ENCODE measurements around the gene NAB1.

The NAB1 gene

DNA sequence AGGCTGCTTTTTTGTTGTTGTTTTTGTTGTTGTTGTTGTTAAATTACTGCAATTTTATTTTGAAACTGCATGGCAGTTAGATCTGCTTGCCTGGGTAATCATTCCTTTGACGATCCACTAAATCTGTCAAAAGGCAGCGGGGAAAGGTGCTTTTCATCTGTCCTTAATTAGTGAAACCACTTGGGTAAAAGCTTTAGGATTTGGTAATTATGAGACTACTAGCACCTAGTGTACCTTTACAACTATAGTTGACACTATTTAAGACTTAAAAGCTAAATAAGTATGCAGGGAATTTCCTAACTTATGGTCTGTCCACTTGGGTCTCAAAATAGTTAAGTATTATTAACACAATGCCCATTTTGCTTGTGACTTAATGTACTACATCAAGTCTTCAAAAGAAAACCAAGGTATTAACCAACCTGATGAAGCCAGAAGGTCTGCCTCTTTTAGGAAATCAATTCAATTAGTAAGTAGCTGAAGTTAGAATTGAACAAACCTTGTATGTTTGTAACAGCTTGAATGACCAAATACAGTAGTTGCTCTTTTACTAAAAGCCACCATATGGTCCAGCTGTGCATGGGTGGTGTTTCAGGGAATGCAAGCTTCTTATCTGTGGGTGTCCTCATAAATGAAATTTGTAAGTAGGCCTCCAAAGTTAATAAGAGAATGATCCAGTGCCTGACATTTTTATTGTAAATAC lies 44.8 kb downstream of the NAB1 start:
- Histone ChIP-seq H3K27ac (no peak overlapping the region), H3K4me3 (ENCODE audit: low read depth, low read length) (no peak overlapping the region), H3K27me3 (replicated peaks) (no peaks in the 10 kb centered on the region), H3K36me3 (replicated peaks) (peaks cover 7% of the 10 kb centered on the region)
- DNase-seq, result no peak
- in situ Hi-C loops (cut with HindIII; ENCODE audit: low pct_ligation_motif_present, low sequenced_read_pairs), result no loop called here
- TF ChIP-seq, protein P1, sequence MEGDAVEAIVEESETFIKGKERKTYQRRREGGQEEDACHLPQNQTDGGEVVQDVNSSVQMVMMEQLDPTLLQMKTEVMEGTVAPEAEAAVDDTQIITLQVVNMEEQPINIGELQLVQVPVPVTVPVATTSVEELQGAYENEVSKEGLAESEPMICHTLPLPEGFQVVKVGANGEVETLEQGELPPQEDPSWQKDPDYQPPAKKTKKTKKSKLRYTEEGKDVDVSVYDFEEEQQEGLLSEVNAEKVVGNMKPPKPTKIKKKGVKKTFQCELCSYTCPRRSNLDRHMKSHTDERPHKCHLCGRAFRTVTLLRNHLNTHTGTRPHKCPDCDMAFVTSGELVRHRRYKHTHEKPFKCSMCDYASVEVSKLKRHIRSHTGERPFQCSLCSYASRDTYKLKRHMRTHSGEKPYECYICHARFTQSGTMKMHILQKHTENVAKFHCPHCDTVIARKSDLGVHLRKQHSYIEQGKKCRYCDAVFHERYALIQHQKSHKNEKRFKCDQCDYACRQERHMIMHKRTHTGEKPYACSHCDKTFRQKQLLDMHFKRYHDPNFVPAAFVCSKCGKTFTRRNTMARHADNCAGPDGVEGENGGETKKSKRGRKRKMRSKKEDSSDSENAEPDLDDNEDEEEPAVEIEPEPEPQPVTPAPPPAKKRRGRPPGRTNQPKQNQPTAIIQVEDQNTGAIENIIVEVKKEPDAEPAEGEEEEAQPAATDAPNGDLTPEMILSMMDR (IDR thresholded peaks at IDR 0.05; ENCODE audit: low read depth, low read length, missing control alignments), result no peak

DNA sequence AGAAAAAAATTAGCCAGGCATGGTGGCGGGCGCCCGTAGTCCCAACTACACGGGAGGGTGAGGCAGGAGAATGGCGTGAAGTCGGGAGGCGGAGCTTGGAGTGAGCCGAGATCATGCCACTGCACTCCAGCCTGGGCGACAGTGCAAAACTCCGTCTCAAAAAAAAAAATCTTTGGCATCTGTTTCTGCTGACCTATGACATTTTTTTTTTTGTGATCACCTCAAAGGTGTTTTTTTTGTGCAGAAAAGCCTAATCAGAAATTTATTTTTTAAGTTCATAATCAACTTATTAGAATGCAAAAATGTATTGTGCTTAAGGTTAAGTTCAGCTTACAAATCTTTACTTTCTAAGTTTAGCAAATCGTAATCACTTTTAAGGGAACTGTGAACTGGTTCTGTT lies 45.6 kb downstream of the NAB1 start:
- peaks cover 7% of the 10 kb centered on the region for H3K36me3 ChIP-seq (replicated peaks)
- TF ChIP-seq, protein P1 (IDR thresholded peaks at IDR 0.05; ENCODE audit: low read depth, low read length, missing control alignments), result no peak
- in situ Hi-C loops (cut with HindIII; ENCODE audit: low pct_ligation_motif_present, low sequenced_read_pairs), result no loop called here
- H3K27ac ChIP-seq, result no peak overlapping the region
- H3K4me3 ChIP-seq (ENCODE audit: low read depth, low read length), result no peak overlapping the region
- no peak for DNase-seq
- no peaks in the 10 kb centered on the region for H3K27me3 ChIP-seq (replicated peaks)

DNA sequence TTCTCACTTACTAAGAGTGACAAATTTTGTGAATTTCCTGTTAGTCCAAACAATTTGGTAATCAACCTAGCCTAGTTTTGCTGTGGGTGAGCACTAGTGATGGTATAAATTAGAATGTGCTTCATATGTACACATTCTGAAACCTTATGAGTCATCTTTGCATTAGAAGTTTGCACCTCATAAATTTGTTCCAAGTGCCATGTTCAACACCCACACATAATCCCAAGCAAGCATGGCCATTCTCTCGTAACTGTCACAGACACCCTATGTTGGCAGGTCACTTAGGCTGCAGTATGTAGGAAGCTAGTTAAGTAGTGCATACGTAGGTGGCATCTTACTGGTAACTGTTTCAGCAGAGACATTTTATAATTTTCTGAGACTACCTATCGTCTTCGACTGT lies 46.9 kb downstream of the NAB1 start:
- H3K36me3 ChIP-seq (replicated peaks), result peaks cover 3% of the 10 kb centered on the region
- in situ Hi-C loops (cut with HindIII; ENCODE audit: low pct_ligation_motif_present, low sequenced_read_pairs), result no loop called here
- H3K4me3 ChIP-seq (ENCODE audit: low read depth, low read length), result no peak overlapping the region
- no peaks in the 10 kb centered on the region for H3K27me3 ChIP-seq (replicated peaks)
- DNase-seq, result no peak
- TF ChIP-seq, protein P1 (IDR thresholded peaks at IDR 0.05; ENCODE audit: low read depth, low read length, missing control alignments), result no peak
- H3K27ac ChIP-seq, result no peak overlapping the region

- in situ Hi-C loops (cut with HindIII; ENCODE audit: low pct_ligation_motif_present, low sequenced_read_pairs), result no loop called here
- TF ChIP-seq, protein P1 (IDR thresholded peaks at IDR 0.05; ENCODE audit: low read depth, low read length, missing control alignments), result no peak
- Histone ChIP-seq H3K36me3 (replicated peaks) (peaks cover 3% of the 10 kb centered on the region), H3K4me3 (ENCODE audit: low read depth, low read length) (no peak overlapping the region), H3K27me3 (replicated peaks) (no peaks in the 10 kb centered on the region), H3K27ac (no peak overlapping the region)
- DNase-seq, result no peak
Measured at GRCh38 chr2:190696792-190697398, 48.0 kb downstream of the NAB1 start.

GRCh38 chr2:190697421-190697820 lies 48.5 kb downstream of the NAB1 start:
- Histone ChIP-seq H3K4me3 (ENCODE audit: low read depth, low read length) (no peak overlapping the region), H3K27ac (no peak overlapping the region), H3K36me3 (replicated peaks) (peaks cover 3% of the 10 kb centered on the region), H3K27me3 (replicated peaks) (no peaks in the 10 kb centered on the region)
- in situ Hi-C loops (cut with HindIII; ENCODE audit: low pct_ligation_motif_present, low sequenced_read_pairs), result no loop called here
- TF ChIP-seq, protein P1 (IDR thresholded peaks at IDR 0.05; ENCODE audit: low read depth, low read length, missing control alignments), result no peak
- DNase-seq, result no peak

All from brain microvascular endothelial cell (primary cell).